Activated T-cell treated with anti-CD3 and anti-CD28 coated beads, Interleukin-2, amount 50 U/mL, for 1 hour (primary cell): ENCODE measurements around the gene RAP1GAP2.
"Not testable (repeated sequence)": the region's sequence is repeated elsewhere in the genome, so short reads cannot be mapped to it uniquely, and the experiment has no call there.

Experiments
- DNase-seq: peaks from one replicate; pipeline ENCODE4 v3.0.0-alpha.2; 2020

RAP1GAP2 gene

DNA sequence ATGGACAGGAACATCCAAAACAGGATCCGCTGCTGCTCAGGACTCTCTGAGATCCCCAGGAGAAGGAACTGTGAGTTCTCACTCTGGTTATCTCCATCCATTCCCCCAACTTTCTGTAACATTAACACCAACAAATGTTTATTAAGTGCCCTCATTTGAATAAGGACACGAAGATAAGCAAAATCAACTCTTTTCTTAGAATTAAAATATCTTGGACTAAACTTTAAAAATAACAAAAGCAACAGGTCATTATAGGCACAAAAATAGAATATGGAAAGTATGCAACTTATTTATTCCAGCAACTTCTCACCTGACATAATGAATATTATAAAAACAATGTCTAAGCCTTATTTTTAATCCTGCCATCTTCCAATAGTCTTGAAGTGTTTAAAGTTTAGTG lies 267.3 kb downstream of the RAP1GAP2 start, which contains the start of gene OR1D5:
OR1D5 (minus strand) TSS at position 101 of the 400 bp plus-strand sequence; CDS start at position 101, 0 bp downstream.
- not testable (repeated sequence) for DNase-seq

DNA sequence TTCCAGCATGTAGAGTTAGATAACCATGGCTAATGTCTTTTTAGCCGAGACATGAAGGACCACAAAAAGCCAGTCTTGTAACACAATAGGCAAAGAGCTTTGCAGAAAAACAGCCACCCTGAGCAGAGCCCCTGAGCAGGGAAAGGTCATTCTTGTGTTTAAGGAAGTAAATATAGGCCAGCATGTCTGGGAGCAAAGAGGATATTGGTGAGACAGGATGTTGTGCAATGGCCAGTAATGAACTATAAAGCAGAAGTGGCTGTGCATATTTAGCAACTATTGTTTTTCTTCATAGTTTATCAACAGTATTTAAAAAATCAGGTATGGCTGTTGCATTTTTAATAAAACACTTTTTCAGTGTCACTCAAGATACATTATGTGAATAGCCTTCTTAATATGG lies 269.0 kb downstream of the RAP1GAP2 start:
- DNase-seq, result not testable (repeated sequence)

- not testable (repeated sequence) for DNase-seq
These were observed 277.6 kb downstream of the RAP1GAP2 start for GRCh38 chr17:3073850-3074249.
